GM23338 (cell line): Measurements from ENCODE around the gene GPRIN2. TPM values are rescaled to one million over a fixed set of nuclear protein-coding genes. Genes with fewer than 3 reads are reported as not detected.
A peak's percentile ranks its signal among the peaks of the same experiment; 100 is the strongest.

Experiments used
- ATAC-seq: fragments of 200-7000 bp; cut with Tn5 transposase; 3 replicates; pipeline ENCODE4 v1.9.1; 2020
- DNase-seq: peaks from one replicate; pipeline ENCODE4 v3.0.0-alpha.2; 2015; ENCODE audit warnings: low spot score
- H2AFZ ChIP-seq: fragments of 200-600 bp; sonication (generic); 2 replicates; pipeline ENCODE4 v1.8.0; 2016; ENCODE audit warnings: antibody characterized with exemption, mild to moderate bottlenecking, moderate library complexity
- H3F3A ChIP-seq: fragments of 200-600 bp; sonication (generic); replicated peaks from 2 replicates; pipeline ENCODE4 v1.8.0; 2017; ENCODE audit warnings: antibody characterized with exemption, mixed run types, low read depth
- H3K27ac ChIP-seq: fragments of 200-600 bp; sonication (generic); 2 replicates; pipeline ENCODE4 v1.6.1; 2016; ENCODE audit warnings: low read depth
- H3K27me3 ChIP-seq: fragments of 200-600 bp; sonication (generic); 2 replicates; pipeline ENCODE4 v1.8.0; 2016; ENCODE audit warnings: mild to moderate bottlenecking, mixed run types, moderate library complexity; ENCODE audit not compliant: insufficient read depth
- H3K36me3 ChIP-seq: fragments of 200-600 bp; sonication (generic); 2 replicates; pipeline ENCODE4 v1.8.0; 2016; ENCODE audit warnings: mild to moderate bottlenecking; ENCODE audit not compliant: insufficient read depth
- H3K4me1 ChIP-seq: fragments of 200-600 bp; sonication (generic); 2 replicates; pipeline ENCODE4 v1.8.0; 2016; ENCODE audit warnings: mild to moderate bottlenecking, moderate library complexity; ENCODE audit not compliant: insufficient read depth
- H3K4me2 ChIP-seq: fragments of 200-600 bp; sonication (generic); 2 replicates; pipeline ENCODE4 v1.7.1; 2017; ENCODE audit warnings: mixed run types
- H3K4me3 ChIP-seq: fragments of 200-600 bp; sonication (generic); 2 replicates; pipeline ENCODE4 v1.6.1; 2016; ENCODE audit warnings: mixed run types
- H3K79me2 ChIP-seq: fragments of 200-600 bp; sonication (generic); replicated peaks from 2 replicates; pipeline ENCODE4 v1.8.0; 2017; ENCODE audit warnings: mild to moderate bottlenecking; ENCODE audit not compliant: insufficient read depth
- H3K9me2 ChIP-seq: fragments of 200-600 bp; sonication (generic); 2 replicates; pipeline ENCODE4 v1.8.0; 2017; ENCODE audit not compliant: insufficient read depth
- H4K20me1 ChIP-seq: fragments of 200-600 bp; sonication (generic); replicated peaks from 2 replicates; pipeline ENCODE4 v1.8.0; 2017; ENCODE audit warnings: mild to moderate bottlenecking; ENCODE audit not compliant: insufficient read depth
- H3K27ac Mint-ChIP-seq: 2 replicates; pipeline ENCODE4 v1.8.0; 2020; ENCODE audit warnings: inconsistent platforms, mild to moderate bottlenecking, moderate library complexity, mixed read lengths
- H3K27me3 Mint-ChIP-seq: 3 replicates; pipeline ENCODE4 v1.8.0; 2022; ENCODE audit warnings: low read depth, mild to moderate bottlenecking, moderate library complexity, mixed read lengths, inconsistent platforms; ENCODE audit not compliant: insufficient read depth, poor library complexity
- H3K36me3 Mint-ChIP-seq: 3 replicates; pipeline ENCODE4 v1.8.0; 2021; ENCODE audit warnings: low read depth, mild to moderate bottlenecking, inconsistent platforms, moderate library complexity, mixed read lengths
- H3K4me1 Mint-ChIP-seq: 3 replicates; pipeline ENCODE4 v1.8.0; 2020; ENCODE audit warnings: mild to moderate bottlenecking, inconsistent platforms, mixed read lengths
- H3K4me3 Mint-ChIP-seq: 3 replicates; pipeline ENCODE4 v1.8.0; 2021; ENCODE audit warnings: moderate library complexity, mild to moderate bottlenecking, inconsistent platforms, mixed read lengths
- H3K9me3 Mint-ChIP-seq: 3 replicates; pipeline ENCODE4 v1.8.0; 2020; ENCODE audit warnings: moderate library complexity, mild to moderate bottlenecking, inconsistent platforms, mixed read lengths
- CREB1 ChIP-seq: fragments of 250-450 bp; sonication (Bioruptor Pico); IDR thresholded peaks from 2 replicates; pipeline ENCODE4 v1.5.0; 2020; ENCODE audit warnings: low read depth, mild to moderate bottlenecking, moderate library complexity
- CTCF ChIP-seq, 2 experiments: fragments of 200-600 bp in 1 of 2; sonication (generic) in 1 of 2; conservative IDR thresholded peaks; 2 replicates each; pipeline versions ENCODE4 v1.5.1 to v1.6.1; 2016 to 2017; ENCODE audit warnings: antibody characterized with exemption in 2 of 2, low read depth in 2 of 2, mild to moderate bottlenecking in 2 of 2, moderate library complexity in 1 of 2
- ETS1 ChIP-seq: IDR thresholded peaks from 2 replicates; pipeline ENCODE4 v1.6.1; 2016; ENCODE audit warnings: antibody characterized with exemption
- EZH2phosphoT487 ChIP-seq: fragments of 200-600 bp; sonication (generic); IDR thresholded peaks from one replicate; pipeline ENCODE4 v1.8.1; 2018; ENCODE audit warnings: antibody characterized with exemption; ENCODE audit not compliant: unreplicated experiment
- JUNB ChIP-seq: IDR thresholded peaks from one replicate; pipeline ENCODE4 v1.6.1; 2016; ENCODE audit warnings: antibody characterized with exemption; ENCODE audit not compliant: unreplicated experiment
- NANOG ChIP-seq: IDR thresholded peaks from 2 replicates; pipeline ENCODE4 v1.6.1; 2016; ENCODE audit warnings: antibody characterized with exemption, borderline replicate concordance
- POLR2AphosphoS5 ChIP-seq: IDR thresholded peaks from 2 replicates; pipeline ENCODE4 v1.6.1; 2016; ENCODE audit warnings: antibody characterized with exemption, low read depth
- REST ChIP-seq: IDR thresholded peaks from one replicate; pipeline ENCODE4 v1.6.1; 2018; ENCODE audit warnings: antibody characterized with exemption; ENCODE audit not compliant: unreplicated experiment
- STAT1 ChIP-seq: IDR thresholded peaks from one replicate; pipeline ENCODE4 v1.6.1; 2016; ENCODE audit warnings: antibody characterized with exemption; ENCODE audit not compliant: unreplicated experiment
- ZNF114 ChIP-seq: fragments of 250-450 bp; sonication (Bioruptor Pico); IDR thresholded peaks from 2 replicates; pipeline ENCODE4 v1.5.0; 2020; ENCODE audit warnings: mild to moderate bottlenecking, moderate library complexity
- ZNF331 ChIP-seq: fragments of 250-450 bp; sonication (Bioruptor Pico); IDR thresholded peaks from 2 replicates; pipeline ENCODE4 v1.5.0; 2020; ENCODE audit warnings: low read depth, mild to moderate bottlenecking, moderate library complexity
- polyA plus RNA-seq: library from polyadenylated mRNA; unstranded; fragments of >200 nt; fragmentation: Nextera tagmentation; extraction: Ambion mirVana; gene quantifications from 2 replicates; pipeline ENCODE4 v1.2.1, GENCODE V29; 2016
- total RNA-seq: library from RNA; depleted of rRNA; stranded (reverse); fragments of >200 nt; shearing (Covaris generic); gene quantifications from 2 replicates; pipeline ENCODE4 v1.2.3, GENCODE V29; 2014

The GPRIN2 gene
- total and polyA plus RNA-seq, 2 experiments from 2014 or later = 2.9 to 28.5 TPM

- ATAC-seq (no peak), DNase-seq (no peak)
- H3K27me3 Mint-ChIP-seq = no peaks in the 10 kb centered on the region
- no peaks in the 10 kb centered on the region for H3K36me3 Mint-ChIP-seq
- H3K4me1 ChIP-seq = 0 out of 2 replicates have a peak, but pooled peaks cover 7% of the 10 kb centered on the region
- H3K9me3 Mint-ChIP-seq = no peaks in the 10 kb centered on the region
- H3K4me3 Mint-ChIP-seq = no peak overlapping the region
- H3K27me3 ChIP-seq = no peaks in the 10 kb centered on the region
- TF ChIP-seq EZH2phosphoT487 (no peak), STAT1 (no peak), NANOG (no peak), CTCF (conservative IDR thresholded peaks at IDR 0.05; ENCODE audit: low read depth in 2 of 2) (no peak), ZNF331 (CRISPR knock-in tag) (no peak), ETS1 (no peak), ZNF114 (CRISPR knock-in tag) (no peak)
- H3K9me2 ChIP-seq = peaks cover 17% of the 10 kb centered on the region
- no peaks in the 10 kb centered on the region for H3K36me3 ChIP-seq
- no peak overlapping the region for H3K27ac Mint-ChIP-seq
- no peak overlapping the region for H3K4me3 ChIP-seq
- H4K20me1 ChIP-seq = no peaks in the 10 kb centered on the region; the same call in 1 of the 2 replicates
- H3K4me1 Mint-ChIP-seq = no peaks in the 10 kb centered on the region
- H2AFZ ChIP-seq = peak overlapping the region; percentile 70; the same call in 1 of the 2 replicates
- H3K27ac ChIP-seq = no peak overlapping the region
- no peaks in the 10 kb centered on the region for H3K79me2 ChIP-seq
- no peak overlapping the region for H3K4me2 ChIP-seq
- H3F3A ChIP-seq = peaks cover 11% of the 10 kb centered on the region
These were observed 29.1 kb downstream of the GPRIN2 start for GRCh38 chr10:46527241-46527811.

GRCh38 chr10:46526682-46527038 is 29.8 kb downstream of the GPRIN2 start:
- H3K9me2 ChIP-seq = peaks cover 12% of the 10 kb centered on the region
- peaks cover 11% of the 10 kb centered on the region for H3F3A ChIP-seq
- H3K36me3 ChIP-seq = no peaks in the 10 kb centered on the region; the same call in 1 of the 2 replicates
- H3K9me3 Mint-ChIP-seq = no peaks in the 10 kb centered on the region
- no peaks in the 10 kb centered on the region for H3K27me3 ChIP-seq
- H3K27ac Mint-ChIP-seq = no peak overlapping the region
- no peak overlapping the region for H3K4me3 ChIP-seq
- H4K20me1 ChIP-seq = no peaks in the 10 kb centered on the region
- H3K79me2 ChIP-seq = no peaks in the 10 kb centered on the region
- 0 out of 2 replicates have a peak, but pooled peaks cover 7% of the 10 kb centered on the region for H3K4me1 ChIP-seq
- H2AFZ ChIP-seq = no peak overlapping the region
- no peak overlapping the region for H3K27ac ChIP-seq
- DNase-seq (no peak), ATAC-seq (peak; percentile 20; the same call in 2 of the 3 replicates)
- H3K4me2 ChIP-seq = no peak overlapping the region
- no peaks in the 10 kb centered on the region for H3K27me3 Mint-ChIP-seq
- no peaks in the 10 kb centered on the region for H3K4me1 Mint-ChIP-seq
- no peaks in the 10 kb centered on the region for H3K36me3 Mint-ChIP-seq
- no peak overlapping the region for H3K4me3 Mint-ChIP-seq
- no peak for TF ChIP-seq JUNB
- no peak for TF ChIP-seq ETS1
- TF ChIP-seq REST = no peak
- TF ChIP-seq CREB1 (CRISPR knock-in tag) = no peak
- TF ChIP-seq CTCF (conservative IDR thresholded peaks at IDR 0.05; ENCODE audit: low read depth in 2 of 2) = no peak
- TF ChIP-seq POLR2AphosphoS5 = no peak
